Stimulated activated CD4-positive, alpha-beta T cell treated with anti-CD3 and anti-CD28 coated beads, Interleukin-2, amount 100 ng/mL, for 24 hours (primary cell): Measurements from ENCODE around the gene TMEM11.
"Not testable (repeated sequence)": the region's sequence is repeated elsewhere in the genome, so short reads cannot be mapped to it uniquely, and the experiment has no call there.

Source experiments
- DNase-seq, 2 donors: peaks; one replicate each; pipeline ENCODE4 v3.0.0-alpha.2; 2020

The TMEM11 gene

GRCh38 chr17:21210411-21211076, 3.4 kb downstream of the TMEM11 start:
- no peak for DNase-seq

GRCh38 chr17:21209511-21210175, 4.3 kb downstream of the TMEM11 start:
- DNase-seq = no peak

GRCh38 chr17:21208352-21208751, 5.6 kb downstream of the TMEM11 start:
- no peak for DNase-seq

- no peak for DNase-seq
Measured at GRCh38 chr17:21204935-21205334, 9.0 kb downstream of the TMEM11 start.

GRCh38 chr17:21202512-21202911, 11.4 kb downstream of the TMEM11 start:
- no peak for DNase-seq

GRCh38 chr17:21201874-21202273, 12.1 kb downstream of the TMEM11 start:
- no peak for DNase-seq

- DNase-seq = no peak
Measured at GRCh38 chr17:21201298-21201595, 12.7 kb downstream of the TMEM11 start.

GRCh38 chr17:21200590-21201297, 13.2 kb downstream of the TMEM11 start:
- no peak for DNase-seq

- DNase-seq = no peak
Measured at GRCh38 chr17:21199856-21200255, 14.1 kb downstream of the TMEM11 start.

- no peak for DNase-seq
Measured at GRCh38 chr17:21199311-21199710, 14.7 kb downstream of the TMEM11 start.

GRCh38 chr17:21198411-21198810, 15.6 kb downstream of the TMEM11 start:
- DNase-seq = no peak

- no peak for DNase-seq
Measured at GRCh38 chr17:21196126-21196525, 17.8 kb downstream of the TMEM11 start.

- no peak for DNase-seq
Measured at GRCh38 chr17:21194703-21195102, 19.3 kb downstream of the TMEM11 start.

GRCh38 chr17:21194226-21194625, 19.7 kb downstream of the TMEM11 start:
- DNase-seq = no peak

- DNase-seq = no peak
Measured at GRCh38 chr17:21193031-21193430, 20.9 kb downstream of the TMEM11 start.

- not testable (repeated sequence) for DNase-seq
Measured at GRCh38 chr17:21192414-21192813, 21.5 kb downstream of the TMEM11 start.

- no peak for DNase-seq
Measured at GRCh38 chr17:21191698-21192097, 22.3 kb downstream of the TMEM11 start.

GRCh38 chr17:21190078-21190477, 23.9 kb downstream of the TMEM11 start:
- DNase-seq = no peak

GRCh38 chr17:21189361-21189760, 24.6 kb downstream of the TMEM11 start:
- DNase-seq = no peak

GRCh38 chr17:21186399-21187187, 27.4 kb downstream of the TMEM11 start:
- DNase-seq = no peak

GRCh38 chr17:21185061-21185460, 28.9 kb downstream of the TMEM11 start:
- no peak for DNase-seq

- DNase-seq = no peak
Measured at GRCh38 chr17:21184570-21184969, 29.4 kb downstream of the TMEM11 start.

GRCh38 chr17:21183468-21183867, 30.5 kb downstream of the TMEM11 start:
- no peak for DNase-seq
